Esophagus squamous epithelium (tissue), 4 donors: ENCODE data around the gene RALA.

Experiments
- POLR2A ChIP-seq, 4 donors: fragments of 450-650 bp; IDR thresholded peaks; one replicate each; pipeline ENCODE4 v1.6.1; 2017; ENCODE audit warnings: antibody characterized with exemption in 4 of 4, mild to moderate bottlenecking in 4 of 4, moderate library complexity in 3 of 4
- TF ChIP-seq, protein P1 (sequence below), 6 experiments: fragments of 450-650 bp in 4 of 6; fragments of 200-600 bp in 2 of 6; sonication (generic) in 2 of 6; IDR thresholded peaks; one replicate each; pipeline ENCODE4 v1.5.1; 2016 to 2019; ENCODE audit warnings: antibody characterized with exemption in 6 of 6, mild to moderate bottlenecking in 4 of 6, moderate library complexity in 4 of 6

DNA sequence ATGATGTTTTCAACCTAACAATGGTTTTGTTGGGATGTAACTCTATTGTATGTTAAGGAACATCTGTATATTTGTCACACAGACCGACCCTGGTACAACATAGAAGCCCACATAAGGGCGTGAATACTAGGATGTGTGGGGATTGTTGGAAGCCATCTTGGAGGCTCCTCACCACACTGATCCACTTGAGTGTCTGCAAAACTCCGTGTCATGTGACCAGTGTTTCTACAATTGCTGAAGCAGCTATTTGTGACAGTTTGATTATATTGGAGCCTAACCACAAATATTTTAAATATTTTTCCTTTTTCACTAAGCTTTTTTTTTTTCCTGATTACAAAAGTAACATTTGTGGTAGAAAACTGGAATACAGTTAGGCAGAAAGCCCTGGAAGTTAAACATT is 27.9 kb downstream of the RALA start:
- TF ChIP-seq, protein P1, sequence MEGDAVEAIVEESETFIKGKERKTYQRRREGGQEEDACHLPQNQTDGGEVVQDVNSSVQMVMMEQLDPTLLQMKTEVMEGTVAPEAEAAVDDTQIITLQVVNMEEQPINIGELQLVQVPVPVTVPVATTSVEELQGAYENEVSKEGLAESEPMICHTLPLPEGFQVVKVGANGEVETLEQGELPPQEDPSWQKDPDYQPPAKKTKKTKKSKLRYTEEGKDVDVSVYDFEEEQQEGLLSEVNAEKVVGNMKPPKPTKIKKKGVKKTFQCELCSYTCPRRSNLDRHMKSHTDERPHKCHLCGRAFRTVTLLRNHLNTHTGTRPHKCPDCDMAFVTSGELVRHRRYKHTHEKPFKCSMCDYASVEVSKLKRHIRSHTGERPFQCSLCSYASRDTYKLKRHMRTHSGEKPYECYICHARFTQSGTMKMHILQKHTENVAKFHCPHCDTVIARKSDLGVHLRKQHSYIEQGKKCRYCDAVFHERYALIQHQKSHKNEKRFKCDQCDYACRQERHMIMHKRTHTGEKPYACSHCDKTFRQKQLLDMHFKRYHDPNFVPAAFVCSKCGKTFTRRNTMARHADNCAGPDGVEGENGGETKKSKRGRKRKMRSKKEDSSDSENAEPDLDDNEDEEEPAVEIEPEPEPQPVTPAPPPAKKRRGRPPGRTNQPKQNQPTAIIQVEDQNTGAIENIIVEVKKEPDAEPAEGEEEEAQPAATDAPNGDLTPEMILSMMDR (IDR thresholded peaks at IDR 0.05): no peak
- no peak for TF ChIP-seq POLR2A (IDR thresholded peaks at IDR 0.05)
